ENCODE data around the gene NAA30. TPM values are rescaled to one million over a fixed set of nuclear protein-coding genes. Genes with fewer than 3 reads are reported as not detected.

The NAA30 gene
- total RNA-seq, 1 experiment from 2014 or later = 13.6 TPM

Other genes with a start within 250 kb of the NAA30 start
- 42.2 and 56.1 TPM in 2 replicates for gene EXOC5, start 121.7 kb upstream of the NAA30 start, total RNA-seq (2014; rRNA removed; shearing (Covaris generic))
- gene AP5M1, start 121.6 kb upstream of the NAA30 start, total RNA-seq (2014; rRNA removed; shearing (Covaris generic)) = 16.5 and 23.1 TPM in 2 replicates
- 0.70 and 1.7 TPM in 2 replicates for gene CCDC198, start 103.3 kb downstream of the NAA30 start, total RNA-seq (2014; rRNA removed; shearing (Covaris generic))